WTC11 (cell line): ENCODE data around the gene RAB39A. TPM values are rescaled to one million over a fixed set of nuclear protein-coding genes. Genes with fewer than 3 reads are reported as not detected.

ENCODE experiments used
- ATAC-seq: fragments of 200-7000 bp; cut with Tn5 transposase; 2 replicates; pipeline ENCODE4 v1.10.0; 2021; ENCODE audit warnings: mild to moderate bottlenecking, moderate library complexity
- Bru-seq: library from RNA; stranded (reverse); fragments of 400-500 nt; gene quantifications from one replicate; lab custom pipeline; 2021; lab: Mats Ljungman, UMichigan
- CTCF ChIA-PET: fragments of 300-600 bp; sonication (Branson Sonifier 250); formaldehyde crosslinking; loops from one replicate; lab custom pipeline; 2021; ENCODE audit warnings: antibody characterized with exemption; lab: Charles Lee
- POLR2A ChIA-PET: fragments of 350-600 bp; sonication (Branson Sonifier 250); formaldehyde crosslinking; loops from one replicate; lab custom pipeline; 2021; ENCODE audit warnings: antibody characterized with exemption; lab: Charles Lee
- DNase-seq: peaks from one replicate; pipeline ENCODE4 v3.0.0; 2021; ENCODE audit warnings: low spot score
- H3K27ac Mint-ChIP-seq: 2 replicates; pipeline ENCODE4 v1.8.0; 2021; ENCODE audit warnings: mixed read lengths
- H3K27me3 Mint-ChIP-seq: 2 replicates; pipeline ENCODE4 v1.8.0; 2021; ENCODE audit warnings: low read depth, mild to moderate bottlenecking, moderate library complexity, mixed read lengths
- H3K36me3 Mint-ChIP-seq: 2 replicates; pipeline ENCODE4 v1.8.0; 2021; ENCODE audit warnings: mixed read lengths
- H3K4me1 Mint-ChIP-seq: 2 replicates; pipeline ENCODE4 v1.8.0; 2022; ENCODE audit warnings: mixed read lengths
- H3K4me3 Mint-ChIP-seq: 2 replicates; pipeline ENCODE4 v1.8.0; 2021; ENCODE audit warnings: mild to moderate bottlenecking, moderate library complexity, mixed read lengths
- H3K9me3 Mint-ChIP-seq: 2 replicates; pipeline ENCODE4 v1.8.0; 2021; ENCODE audit warnings: mixed read lengths
- AR ChIP-seq: fragments of 250-450 bp; sonication (Bioruptor Pico); IDR thresholded peaks from 2 replicates; pipeline ENCODE4 v1.9.0; 2021; ENCODE audit warnings: mild to moderate bottlenecking
- ATF6 ChIP-seq: sonication (generic); formaldehyde crosslinking; IDR thresholded peaks from 2 replicates; pipeline ENCODE4 v1.8.1; 2023; ENCODE audit warnings: mild to moderate bottlenecking, missing genetic modification reagents
- E2F5 ChIP-seq: sonication (generic); formaldehyde crosslinking; IDR thresholded peaks from 2 replicates; pipeline ENCODE4 v1.8.1; 2022; ENCODE audit warnings: mild to moderate bottlenecking, moderate library complexity, missing genetic modification reagents
- FOXK1 ChIP-seq: sonication (generic); formaldehyde crosslinking; IDR thresholded peaks from 2 replicates; pipeline ENCODE4 v1.8.0; 2022; ENCODE audit warnings: mild to moderate bottlenecking, moderate library complexity, missing genetic modification reagents
- GABPB1 ChIP-seq: sonication (generic); formaldehyde crosslinking; IDR thresholded peaks from 2 replicates; pipeline ENCODE4 v1.8.1; 2023; ENCODE audit warnings: mild to moderate bottlenecking, missing genetic modification reagents
- IRF1 ChIP-seq: sonication (generic); formaldehyde crosslinking; IDR thresholded peaks from 2 replicates; pipeline ENCODE4 v1.8.0; 2023; ENCODE audit warnings: missing genetic modification reagents
- KAT7 ChIP-seq: sonication (generic); formaldehyde crosslinking; IDR thresholded peaks from 2 replicates; pipeline ENCODE4 v1.8.1; 2023; ENCODE audit warnings: missing genetic modification reagents, mild to moderate bottlenecking, borderline replicate concordance
- PRDM15 ChIP-seq: sonication (generic); formaldehyde crosslinking; IDR thresholded peaks from 2 replicates; pipeline ENCODE4 v1.8.0; 2022; ENCODE audit warnings: missing genetic modification reagents
- PRRX2 ChIP-seq: fragments of 250-450 bp; sonication (Bioruptor Pico); IDR thresholded peaks from 2 replicates; pipeline ENCODE4 v1.8.0; 2021; ENCODE audit warnings: mild to moderate bottlenecking
- SOX15 ChIP-seq: fragments of 250-450 bp; sonication (Bioruptor Pico); IDR thresholded peaks from 2 replicates; pipeline ENCODE4 v1.9.0; 2021; ENCODE audit warnings: mild to moderate bottlenecking
- TEAD1 ChIP-seq: sonication (generic); formaldehyde crosslinking; IDR thresholded peaks from 2 replicates; pipeline ENCODE4 v1.8.0; 2022; ENCODE audit warnings: mild to moderate bottlenecking, missing genetic modification reagents
- TEAD4 ChIP-seq: sonication (generic); formaldehyde crosslinking; IDR thresholded peaks from 2 replicates; pipeline ENCODE4 v1.8.0; 2022; ENCODE audit warnings: mild to moderate bottlenecking, missing genetic modification reagents
- USF1 ChIP-seq: sonication (generic); formaldehyde crosslinking; IDR thresholded peaks from 2 replicates; pipeline ENCODE4 v1.8.0; 2022; ENCODE audit warnings: mild to moderate bottlenecking, missing genetic modification reagents
- ZNF219 ChIP-seq: sonication (generic); formaldehyde crosslinking; IDR thresholded peaks from 2 replicates; pipeline ENCODE4 v1.8.0; 2023; ENCODE audit warnings: missing genetic modification reagents, mild to moderate bottlenecking, borderline replicate concordance
- ZNF232 ChIP-seq: sonication (generic); formaldehyde crosslinking; IDR thresholded peaks from 2 replicates; pipeline ENCODE4 v1.8.0; 2022; ENCODE audit warnings: mild to moderate bottlenecking, missing genetic modification reagents
- ZNF281 ChIP-seq: sonication (generic); formaldehyde crosslinking; IDR thresholded peaks from 2 replicates; pipeline ENCODE4 v1.8.0; 2023; ENCODE audit warnings: mild to moderate bottlenecking, missing genetic modification reagents
- ZNF423 ChIP-seq: fragments of 250-450 bp; sonication (Bioruptor Pico); IDR thresholded peaks from 2 replicates; pipeline ENCODE4 v2.1.2; 2022; ENCODE audit warnings: mild to moderate bottlenecking, moderate library complexity
- ZNF671 ChIP-seq: fragments of 250-450 bp; sonication (Bioruptor Pico); IDR thresholded peaks from 2 replicates; pipeline ENCODE4 v1.8.0; 2021; ENCODE audit warnings: mild to moderate bottlenecking
- ZSCAN18 ChIP-seq: fragments of 250-450 bp; sonication (Bioruptor Pico); IDR thresholded peaks from 2 replicates; pipeline ENCODE4 v2.1.2; 2022; ENCODE audit warnings: mild to moderate bottlenecking, moderate library complexity
- long read RNA-seq, 3 experiments: library from RNA in 1 of 3; library from capped mRNA in 1 of 3; library from polyadenylated mRNA in 1 of 3; unstranded in 2 of 3; stranded (forward) in 1 of 3; transcript quantifications; one replicate each; pipeline ENCODE4 v2.0.0, GENCODE V29; 2021
- total RNA-seq: library from RNA; stranded (reverse); gene quantifications from 3 replicates; pipeline ENCODE4 v1.2.3, GENCODE V29; 2021

Gene RAB39A
- total RNA-seq (9.5 to 12.1 TPM (median 10.6 TPM) in 3 replicates), Bru-seq, nascent RNA (percentile 72 among the genes with signal in this experiment)
- long read RNA-seq, experiment 1, transcript RAB39A-201 (2 exons, 1,830 nt) = major isoform, 18 of 19 reads
- long read RNA-seq, experiment 1, partial matches to known transcripts = 0 of 19 reads
- long read RNA-seq, experiment 1, other reads (novel, unspliced or antisense) = 1 of 19 reads
- long read RNA-seq, experiment 2, partial matches to known transcripts = 0 of 6 reads
- long read RNA-seq, experiment 2, other reads (novel, unspliced or antisense) = 3 of 6 reads
- long read RNA-seq, experiment 3, transcript RAB39A-201 (2 exons, 1,830 nt) = major isoform, 6 of 7 reads
- long read RNA-seq, experiment 3, partial matches to known transcripts = 0 of 7 reads
- long read RNA-seq, experiment 3, other reads (novel, unspliced or antisense) = 1 of 7 reads

- DNase-seq = peak; percentile 99
- Mint-ChIP-seq H3K27ac (peak within 1 kb of the TSS; percentile 58), H3K36me3 (no peaks in the 10 kb centered on the region), H3K4me1 (peaks cover 13% of the 10 kb centered on the region), H3K9me3 (no peaks in the 10 kb centered on the region), H3K4me3 (peak within 1 kb of the TSS; percentile 98), H3K27me3 (peaks cover 9% of the 10 kb centered on the region; the same call in 1 of the 2 replicates)
- ChIA-PET CTCF (interaction anchor here (1.6 kb wide), 1 partner anchor 12 kb away, joined by 9 read pairs; no protein-coding TSS in a partner anchor), POLR2A (no interaction called here)
- ATAC-seq = peak; percentile 92
- TF ChIP-seq ZNF232 (CRISPR knock-in tag) (peak; percentile 85; the same call in 1 of the 2 replicates), TEAD4 (no peak), USF1 (CRISPR knock-in tag) (peak; percentile 86), ATF6 (no peak), ZNF219 (peak; percentile 61; the same call in 1 of the 2 replicates), TEAD1 (CRISPR knock-in tag) (0 out of 2 replicates have a peak, but pooled peaks have one; percentile 16), KAT7 (CRISPR knock-in tag) (no peak), PRRX2 (no peak), IRF1 (CRISPR knock-in tag) (no peak; the same call in 1 of the 2 replicates), ZSCAN18 (CRISPR knock-in tag) (no peak), ZNF281 (CRISPR knock-in tag) (no peak), ZNF423 (CRISPR knock-in tag) (no peak), SOX15 (no peak), GABPB1 (CRISPR knock-in tag) (no peak), PRDM15 (no peak), ZNF671 (CRISPR knock-in tag) (no peak), AR (CRISPR knock-in tag) (no peak), FOXK1 (CRISPR knock-in tag) (peak; percentile 38; the same call in 1 of the 2 replicates), E2F5 (CRISPR knock-in tag) (peak; percentile 71; the same call in 1 of the 2 replicates)
These were observed at the start of gene RAB39A for GRCh38 chr11:107928046-107928766. TSS of gene RAB39A (plus strand) at chr11:107928448. CDS start at chr11:107928569, 121 bp downstream.
